HFF-Myc (cell line): ENCODE results near the gene GAL3ST1.
"Not testable (repeated sequence)": the region's sequence is repeated elsewhere in the genome, so short reads cannot be mapped to it uniquely, and the experiment has no call there.

ENCODE experiments used
- DNase-seq: peaks from one replicate; pipeline ENCODE4 v3.0.0-alpha.2; 2011; ENCODE audit warnings: low read depth; ENCODE audit errors: extremely low read depth
- H3K4me3 ChIP-seq: replicated peaks from 2 replicates; pipeline ENCODE4 v1.5.1; 2011; ENCODE audit warnings: low read depth, mild to moderate bottlenecking, control low read depth, low read length
- TF ChIP-seq, protein P1 (sequence below): IDR thresholded peaks from 2 replicates; pipeline ENCODE4 v1.5.1; 2012; ENCODE audit warnings: mild to moderate bottlenecking, low read depth, low read length, control low read depth; ENCODE audit errors: missing control alignments

GAL3ST1 gene

GRCh38 chr22:30573594-30574094 is 821 bp downstream of the GAL3ST1 start:
- no peak overlapping the region for H3K4me3 ChIP-seq
- no peak for DNase-seq
- TF ChIP-seq, protein P1, sequence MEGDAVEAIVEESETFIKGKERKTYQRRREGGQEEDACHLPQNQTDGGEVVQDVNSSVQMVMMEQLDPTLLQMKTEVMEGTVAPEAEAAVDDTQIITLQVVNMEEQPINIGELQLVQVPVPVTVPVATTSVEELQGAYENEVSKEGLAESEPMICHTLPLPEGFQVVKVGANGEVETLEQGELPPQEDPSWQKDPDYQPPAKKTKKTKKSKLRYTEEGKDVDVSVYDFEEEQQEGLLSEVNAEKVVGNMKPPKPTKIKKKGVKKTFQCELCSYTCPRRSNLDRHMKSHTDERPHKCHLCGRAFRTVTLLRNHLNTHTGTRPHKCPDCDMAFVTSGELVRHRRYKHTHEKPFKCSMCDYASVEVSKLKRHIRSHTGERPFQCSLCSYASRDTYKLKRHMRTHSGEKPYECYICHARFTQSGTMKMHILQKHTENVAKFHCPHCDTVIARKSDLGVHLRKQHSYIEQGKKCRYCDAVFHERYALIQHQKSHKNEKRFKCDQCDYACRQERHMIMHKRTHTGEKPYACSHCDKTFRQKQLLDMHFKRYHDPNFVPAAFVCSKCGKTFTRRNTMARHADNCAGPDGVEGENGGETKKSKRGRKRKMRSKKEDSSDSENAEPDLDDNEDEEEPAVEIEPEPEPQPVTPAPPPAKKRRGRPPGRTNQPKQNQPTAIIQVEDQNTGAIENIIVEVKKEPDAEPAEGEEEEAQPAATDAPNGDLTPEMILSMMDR: no peak

DNA sequence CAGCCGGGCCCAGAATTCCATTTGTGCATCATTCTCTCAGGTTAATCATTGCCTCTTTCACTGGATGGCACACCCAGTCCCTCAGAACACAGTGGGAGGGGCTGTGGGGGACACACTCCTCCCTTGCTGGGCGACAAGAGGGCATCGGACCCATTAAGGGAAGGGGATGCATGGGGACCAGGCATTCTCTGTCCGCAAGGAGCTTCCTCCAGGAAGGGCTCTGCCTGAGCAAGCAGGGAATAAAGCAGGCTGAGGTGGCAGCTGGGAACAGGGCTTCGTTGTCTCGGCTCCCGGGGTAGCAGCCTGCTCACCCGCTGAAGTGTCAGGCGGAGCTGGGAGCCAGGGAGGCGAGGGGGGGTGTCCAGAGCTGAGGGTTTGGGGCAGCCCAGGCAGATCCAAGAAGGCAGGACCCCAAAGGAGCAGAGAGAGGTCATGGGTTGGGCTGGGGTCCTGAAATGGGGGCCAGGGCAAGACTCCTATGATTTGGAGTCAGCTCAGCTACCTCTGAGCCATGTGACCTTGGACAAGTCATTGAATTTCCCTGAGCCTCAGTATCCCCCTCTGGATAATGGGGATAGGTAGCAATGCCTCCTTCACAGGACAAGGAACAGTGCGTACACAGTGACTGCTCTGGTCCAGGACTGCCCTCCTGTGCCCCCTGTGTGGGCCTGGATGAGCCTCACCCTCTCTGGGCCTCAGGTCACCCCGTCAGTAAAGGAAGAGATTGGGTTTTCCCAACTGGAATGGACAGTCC is 1.4 kb downstream of the GAL3ST1 start:
- no peak for DNase-seq
- TF ChIP-seq, protein P1: no peak
- no peak overlapping the region for H3K4me3 ChIP-seq

DNA sequence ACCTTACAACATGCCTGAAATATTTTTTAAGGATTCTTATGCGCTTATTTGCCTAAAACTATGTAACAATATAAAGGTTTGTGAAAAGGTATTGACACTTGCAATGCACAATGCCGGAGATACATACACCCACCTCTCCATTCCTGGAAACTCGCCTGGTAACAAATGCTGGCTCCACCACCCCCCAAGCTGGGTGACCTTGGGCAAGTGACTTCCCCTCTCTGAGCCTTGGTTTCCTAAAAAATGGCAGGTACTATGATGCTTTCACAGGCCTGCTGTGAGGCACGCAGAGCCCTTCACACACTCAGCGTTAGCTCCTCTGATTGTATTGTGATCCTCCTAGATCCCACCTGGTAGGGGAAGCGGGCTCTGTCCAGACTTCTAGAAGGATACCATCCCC is 2.3 kb downstream of the GAL3ST1 start:
- TF ChIP-seq, protein P1: no peak
- DNase-seq: no peak
- no peak overlapping the region for H3K4me3 ChIP-seq

- DNase-seq: no peak
- TF ChIP-seq, protein P1: no peak
- H3K4me3 ChIP-seq: no peak overlapping the region
Observed at GRCh38 chr22:30569674-30570202, 4.7 kb downstream of the GAL3ST1 start.

GRCh38 chr22:30568137-30568805 is 6.2 kb downstream of the GAL3ST1 start:
- TF ChIP-seq, protein P1: no peak
- DNase-seq: no peak
- H3K4me3 ChIP-seq: no peak overlapping the region

GRCh38 chr22:30567277-30567676 is 7.2 kb downstream of the GAL3ST1 start:
- not testable (repeated sequence) for H3K4me3 ChIP-seq, DNase-seq

DNA sequence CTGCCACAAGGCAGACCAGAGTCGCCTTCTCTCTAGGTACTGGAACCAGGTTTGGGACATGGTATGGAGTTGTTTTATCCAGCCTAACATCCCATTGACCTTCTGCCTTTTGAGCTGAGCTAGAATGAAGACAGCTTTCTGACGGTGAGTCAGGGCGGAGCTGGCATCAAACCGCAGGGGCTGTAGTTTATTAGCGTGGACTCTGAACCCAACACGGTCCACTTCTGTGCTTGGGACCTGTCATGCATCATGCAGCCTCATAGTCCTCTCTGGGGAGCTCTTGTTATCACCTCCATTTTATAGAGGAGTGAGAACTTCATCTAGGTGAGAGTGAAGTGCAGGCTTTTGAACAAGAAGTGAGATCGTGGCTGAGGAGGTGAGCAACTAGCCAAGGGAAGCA is 8.3 kb downstream of the GAL3ST1 start:
- TF ChIP-seq, protein P1: no peak
- no peak overlapping the region for H3K4me3 ChIP-seq
- no peak for DNase-seq
